ENCODE data around the gene CNOT2.

Gene CNOT2

DNA sequence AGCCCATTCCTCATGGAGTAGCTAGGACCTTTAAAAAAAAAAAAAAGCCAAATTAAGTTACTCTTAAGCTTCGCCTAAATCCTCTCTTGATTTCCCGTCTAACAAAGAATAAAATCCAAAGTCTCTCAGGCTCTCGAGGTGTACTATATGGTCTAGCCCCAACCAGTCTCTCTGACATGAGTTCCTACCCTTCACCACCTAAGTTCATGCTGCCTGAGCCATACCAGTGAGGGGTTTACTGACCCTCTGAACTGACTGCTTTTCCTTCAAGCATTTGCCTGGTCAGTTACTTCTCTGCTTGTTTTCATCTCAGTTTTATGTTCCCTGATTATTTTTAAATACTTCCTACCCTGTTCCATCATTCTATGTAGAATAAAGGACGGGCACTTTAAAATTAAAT is 64.6 kb downstream of the CNOT2 start:
- no peak for DNase-seq

DNA sequence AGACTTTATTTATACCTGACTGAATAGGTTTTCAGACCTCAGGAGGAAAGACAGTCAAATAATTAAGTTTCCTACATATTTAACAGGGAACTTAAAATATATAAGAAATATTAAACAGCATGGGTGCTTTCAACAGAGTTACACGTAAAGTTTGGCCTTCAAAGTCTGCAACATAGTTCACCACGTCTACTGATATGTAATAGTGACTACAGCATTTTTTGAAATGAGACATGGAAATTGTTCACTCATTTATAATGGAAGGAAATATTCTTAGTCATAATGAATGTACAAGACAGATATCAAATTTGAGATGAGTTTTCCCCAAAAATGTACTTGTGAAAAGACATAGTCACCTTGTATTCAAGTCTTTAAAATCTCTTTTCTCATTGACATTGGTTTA is 66.1 kb downstream of the CNOT2 start:
- no peak for DNase-seq

- DNase-seq, result no peak
These were observed 70.9 kb downstream of the CNOT2 start for GRCh38 chr12:70314145-70314544.

DNA sequence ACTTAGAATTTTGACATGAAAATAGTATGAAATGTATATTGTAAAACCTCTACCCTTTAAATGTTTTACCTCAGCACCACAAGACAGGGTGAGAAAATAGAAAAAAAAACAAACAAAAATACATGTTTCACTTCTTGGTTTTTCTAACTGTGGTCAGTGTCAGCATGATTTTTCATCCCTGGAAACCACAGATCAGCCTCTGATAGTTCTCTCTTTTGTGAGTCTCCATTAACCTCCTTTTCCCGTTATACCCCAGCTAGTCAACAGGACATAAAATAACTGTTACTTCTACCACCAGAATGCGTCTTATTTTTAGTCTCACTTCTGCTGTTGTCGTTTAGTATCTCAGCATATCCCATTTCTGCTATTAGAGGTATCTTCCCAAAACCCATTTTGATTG is 74.5 kb downstream of the CNOT2 start:
- no peak for DNase-seq

DNA sequence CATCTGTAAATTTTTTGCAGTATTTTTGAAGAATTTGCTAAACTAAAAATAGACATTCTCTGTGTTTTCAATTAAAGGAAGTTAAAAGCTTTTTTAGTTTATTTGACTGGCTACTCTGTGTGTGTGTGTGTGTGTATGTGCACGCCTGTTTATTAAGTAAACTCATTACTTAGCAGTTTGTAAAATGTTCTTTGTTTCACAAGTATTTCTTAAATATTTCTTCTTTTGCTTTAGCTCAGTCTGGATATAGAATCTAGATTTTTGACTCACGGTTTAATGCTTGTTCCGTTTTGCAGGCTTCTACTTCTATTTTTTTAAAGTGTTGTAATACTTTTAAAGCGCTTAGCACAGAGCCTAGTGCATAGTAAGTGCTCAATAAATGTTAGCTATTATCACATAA is 76.4 kb downstream of the CNOT2 start:
- DNase-seq, result no peak

- no peak for DNase-seq
These were observed 78.0 kb downstream of the CNOT2 start for GRCh38 chr12:70321191-70321590.

GRCh38 chr12:70327541-70327940 is 84.3 kb downstream of the CNOT2 start:
- DNase-seq, result no peak

GRCh38 chr12:70329728-70330127 is 86.5 kb downstream of the CNOT2 start:
- no peak for DNase-seq

DNA sequence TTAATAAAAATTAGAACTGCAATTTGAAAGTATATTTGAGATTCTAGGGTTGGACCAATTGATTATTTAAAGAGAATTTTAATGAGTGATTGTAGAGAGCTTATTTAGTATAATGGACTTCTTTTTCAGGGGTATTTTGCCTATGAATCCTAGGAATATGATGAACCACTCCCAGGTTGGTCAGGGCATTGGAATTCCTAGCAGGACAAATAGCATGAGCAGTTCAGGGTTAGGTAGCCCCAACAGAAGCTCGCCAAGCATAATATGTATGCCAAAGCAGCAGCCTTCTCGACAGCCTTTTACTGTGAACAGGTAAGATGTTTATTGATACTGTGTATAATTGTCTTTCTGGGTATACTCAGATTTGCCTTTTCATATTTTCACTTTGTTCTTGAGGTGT is 86.9 kb downstream of the CNOT2 start:
- DNase-seq, result no peak

DNA sequence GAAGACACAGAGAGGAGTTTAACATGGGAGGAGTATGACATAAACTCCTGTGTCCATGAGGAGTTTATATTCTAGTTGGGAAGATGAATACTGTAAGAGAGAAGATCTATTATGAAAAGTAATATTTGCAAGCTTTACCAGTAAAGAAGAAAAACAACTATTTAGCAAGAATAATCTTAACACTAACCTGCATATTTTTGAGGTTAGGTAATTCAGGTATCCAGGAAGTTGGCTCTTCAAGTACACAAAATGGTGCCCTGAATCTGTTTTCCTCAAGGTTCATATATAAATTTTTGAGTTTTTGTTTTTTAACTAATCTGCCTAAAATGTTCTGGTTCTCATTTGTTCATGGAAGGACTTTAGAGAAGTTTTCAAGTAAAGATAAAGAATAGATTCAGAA is 89.0 kb downstream of the CNOT2 start:
- DNase-seq, result no peak

DNA sequence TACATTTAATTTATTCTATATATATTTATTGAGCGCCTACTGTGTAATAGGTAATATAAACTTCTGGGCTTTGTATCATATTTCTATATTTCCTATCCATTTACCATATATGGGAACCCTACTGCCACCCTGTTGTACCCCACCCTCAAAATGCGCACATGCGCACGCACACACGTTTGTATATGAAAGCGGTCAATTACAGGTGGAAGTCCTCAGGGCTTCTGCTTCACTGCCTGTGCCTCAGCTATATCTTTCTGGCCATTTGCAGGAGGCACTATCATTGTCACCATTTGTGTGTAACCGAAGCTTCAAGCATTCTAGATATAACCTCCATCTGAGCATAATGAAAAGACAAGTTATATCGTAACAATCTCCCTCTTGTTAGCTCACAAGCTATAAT is 91.5 kb downstream of the CNOT2 start:
- no peak for DNase-seq

- no peak for DNase-seq
These were observed 95.3 kb downstream of the CNOT2 start for GRCh38 chr12:70338531-70338930.

GRCh38 chr12:70351076-70351475 is 107.8 kb downstream of the CNOT2 start:
- DNase-seq, result no peak

DNA sequence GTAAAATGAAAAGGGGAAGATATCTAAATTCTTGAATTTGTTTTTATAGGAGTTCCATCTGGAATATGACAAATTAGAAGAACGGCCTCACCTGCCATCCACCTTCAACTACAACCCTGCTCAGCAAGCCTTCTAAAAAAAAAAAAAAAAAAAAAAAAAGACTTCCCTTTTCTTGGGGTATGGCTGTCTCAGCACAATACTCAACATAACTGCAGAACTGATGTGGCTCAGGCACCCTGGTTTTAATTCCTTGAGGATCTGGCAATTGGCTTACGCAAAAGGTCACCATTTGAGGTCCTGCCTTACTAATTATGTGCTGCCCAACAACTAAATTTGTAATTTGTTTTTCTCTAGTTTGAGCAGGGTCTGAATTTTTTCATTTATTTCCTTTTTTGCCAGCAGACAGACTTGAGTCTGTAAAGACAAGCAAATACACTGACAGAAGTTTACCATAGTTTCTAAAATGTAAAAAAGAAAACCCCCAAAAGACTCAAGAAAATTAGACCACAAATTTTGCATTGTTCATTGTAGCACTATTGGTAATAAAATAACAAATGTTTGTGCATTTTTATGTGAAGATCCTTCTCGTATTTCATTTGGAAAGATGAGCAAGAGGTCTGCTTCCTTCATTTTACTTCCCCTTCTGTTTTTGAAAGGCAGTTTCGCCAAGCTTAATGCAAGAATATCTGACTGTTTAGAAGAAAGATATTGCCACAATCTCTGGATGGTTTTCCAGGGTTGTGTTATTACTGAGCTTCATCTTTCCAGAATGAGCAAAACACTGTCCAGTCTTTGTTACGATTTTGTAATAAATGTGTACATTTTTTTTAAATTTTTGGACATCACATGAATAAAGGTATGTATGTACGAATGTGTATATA is 110.8 kb downstream of the CNOT2 start:
- DNase-seq, result no peak

DNA sequence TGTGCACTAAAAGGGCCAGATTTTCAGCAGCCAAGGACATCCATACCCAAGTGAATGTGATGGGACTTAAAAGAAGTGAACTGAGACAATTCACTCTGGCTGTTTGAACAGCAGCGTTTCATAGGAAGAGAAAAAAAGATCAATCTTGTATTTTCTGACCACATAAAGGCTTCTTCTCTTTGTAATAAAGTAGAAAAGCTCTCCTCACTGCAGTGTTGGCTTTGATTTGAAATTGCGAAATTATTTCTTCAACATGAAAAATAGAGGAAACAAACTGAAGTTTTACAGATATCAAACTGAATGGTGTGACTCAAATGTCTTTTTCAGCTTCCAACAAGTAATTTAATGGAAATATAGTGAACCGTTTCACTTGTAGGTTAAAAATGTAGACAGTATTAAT is 111.6 kb downstream of the CNOT2 start:
- DNase-seq, result no peak

- no peak for DNase-seq
These were observed 112.7 kb downstream of the CNOT2 start for GRCh38 chr12:70355972-70356371.

DNA sequence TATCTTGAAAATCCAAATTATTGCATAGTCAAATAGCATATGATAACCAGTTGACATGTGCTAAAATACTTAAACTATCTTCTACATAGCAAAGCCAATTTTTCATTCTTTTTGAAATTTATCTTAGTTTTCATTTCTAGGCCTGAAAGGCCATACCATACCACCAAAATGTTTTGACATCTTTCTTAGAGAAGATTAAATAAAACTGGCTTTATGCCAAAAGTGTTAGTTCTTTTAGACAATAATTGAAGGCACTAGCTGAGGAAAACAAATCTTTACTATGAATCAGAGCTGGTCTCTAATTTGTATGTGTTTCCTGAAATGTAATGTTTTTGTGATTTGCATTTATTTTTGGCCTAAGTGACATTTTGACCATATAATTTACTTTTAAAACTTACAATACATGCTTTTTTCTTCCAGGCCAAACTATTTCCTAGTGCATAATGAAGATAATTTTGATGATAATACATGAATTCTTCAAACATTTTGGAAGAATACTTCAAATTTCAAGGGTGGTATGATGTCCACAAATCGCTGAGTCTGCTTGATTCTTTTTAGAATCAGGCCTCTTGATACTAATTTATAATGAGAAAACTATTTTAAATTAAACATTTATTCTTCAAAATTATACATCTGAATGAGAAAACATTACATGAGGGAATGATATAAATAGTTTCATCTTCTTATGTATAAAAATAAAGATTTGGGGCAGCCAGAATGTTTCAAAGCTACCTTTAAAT is 116.4 kb downstream of the CNOT2 start:
- DNase-seq, result no peak

GRCh38 chr12:70360218-70360617 is 117.0 kb downstream of the CNOT2 start:
- no peak for DNase-seq

DNA sequence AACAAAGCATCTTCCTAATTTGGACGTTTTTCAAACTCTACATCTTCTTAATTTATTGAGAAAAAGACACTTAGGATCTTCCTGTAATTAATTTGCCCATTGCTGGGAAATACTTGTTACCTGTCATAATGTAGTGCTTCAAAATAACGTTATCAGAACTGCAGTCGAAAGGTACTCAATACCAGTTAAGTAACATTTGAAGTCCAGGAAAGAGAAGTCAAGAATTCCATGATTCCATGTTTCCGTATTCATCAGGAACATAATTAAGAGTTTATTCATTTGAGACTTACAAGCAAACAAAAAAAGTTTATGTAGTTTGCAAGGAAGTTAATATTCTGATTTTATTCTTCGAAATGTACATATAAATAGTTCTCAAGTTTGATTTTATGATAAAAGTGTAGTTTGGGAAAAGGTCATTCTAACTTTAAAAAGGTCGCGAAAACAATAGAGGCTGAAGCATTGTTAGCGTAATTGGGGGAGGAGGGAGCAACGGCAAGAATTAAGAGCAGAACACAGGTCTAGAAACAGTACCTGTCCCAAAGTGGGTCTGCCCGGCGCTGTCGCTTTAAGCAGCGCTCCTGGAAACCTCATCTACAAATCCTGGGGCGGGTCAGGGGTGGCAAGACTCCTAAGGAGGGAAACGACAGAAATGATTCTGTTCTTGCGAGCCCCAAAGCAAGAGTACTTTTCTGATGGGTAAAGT is 121.6 kb downstream of the CNOT2 start:
- no peak for DNase-seq

GRCh38 chr12:70365398-70365647 is 122.1 kb downstream of the CNOT2 start:
- no peak for DNase-seq

GRCh38 chr12:70365648-70366518 is 122.7 kb downstream of the CNOT2 start, which contains the start of gene KCNMB4:
Gene KCNMB4, plus strand, starts transcription at chr12:70366290. Its CDS starts 445 bp downstream, at chr12:70366735.
- peak; percentile 82 for DNase-seq

DNA sequence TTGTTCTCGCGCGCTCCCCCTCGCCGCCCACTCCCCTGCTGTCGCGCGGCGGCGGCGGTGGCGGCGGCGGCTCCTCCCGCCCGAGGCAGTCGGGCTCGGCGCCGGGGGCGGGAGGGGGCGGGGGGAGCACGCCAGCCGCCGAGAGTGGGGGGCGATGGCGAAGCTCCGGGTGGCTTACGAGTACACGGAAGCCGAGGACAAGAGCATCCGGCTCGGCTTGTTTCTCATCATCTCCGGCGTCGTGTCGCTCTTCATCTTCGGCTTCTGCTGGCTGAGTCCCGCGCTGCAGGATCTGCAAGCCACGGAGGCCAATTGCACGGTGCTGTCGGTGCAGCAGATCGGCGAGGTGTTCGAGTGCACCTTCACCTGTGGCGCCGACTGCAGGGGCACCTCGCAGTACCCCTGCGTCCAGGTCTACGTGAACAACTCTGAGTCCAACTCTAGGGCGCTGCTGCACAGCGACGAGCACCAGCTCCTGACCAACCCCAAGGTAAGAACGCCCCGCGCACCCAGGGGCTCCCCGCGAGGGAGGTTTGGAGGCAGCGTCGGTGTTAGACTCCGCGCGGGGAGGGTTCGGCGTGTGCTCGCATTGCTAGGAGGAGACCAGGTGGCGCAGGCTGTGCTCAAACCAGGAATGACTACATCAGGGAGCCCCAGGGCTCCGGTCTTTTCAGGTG is 123.5 kb downstream of the CNOT2 start:
- DNase-seq, result peak; percentile 63
